ENCODE measurements around the gene LRRC58.

The LRRC58 gene

GRCh38 chr3:120338517-120338916 lies 10.6 kb downstream of the LRRC58 start:
- TF ChIP-seq FOXP2 (optimal IDR thresholded peaks at IDR 0.05; ENCODE audit: borderline replicate concordance, extremely low read depth, extremely low read length, insufficient read depth) (no peak), POLR2AphosphoS5 (IDR thresholded peaks at IDR 0.05; ENCODE audit: low read depth, low read length) (no peak), SIN3A (IDR thresholded peaks at IDR 0.05; ENCODE audit: borderline replicate concordance, insufficient read depth, low read length) (no peak), TAF1 (IDR thresholded peaks at IDR 0.05; ENCODE audit: borderline replicate concordance, insufficient read depth, low read length) (no peak)
- TF ChIP-seq, protein P1, sequence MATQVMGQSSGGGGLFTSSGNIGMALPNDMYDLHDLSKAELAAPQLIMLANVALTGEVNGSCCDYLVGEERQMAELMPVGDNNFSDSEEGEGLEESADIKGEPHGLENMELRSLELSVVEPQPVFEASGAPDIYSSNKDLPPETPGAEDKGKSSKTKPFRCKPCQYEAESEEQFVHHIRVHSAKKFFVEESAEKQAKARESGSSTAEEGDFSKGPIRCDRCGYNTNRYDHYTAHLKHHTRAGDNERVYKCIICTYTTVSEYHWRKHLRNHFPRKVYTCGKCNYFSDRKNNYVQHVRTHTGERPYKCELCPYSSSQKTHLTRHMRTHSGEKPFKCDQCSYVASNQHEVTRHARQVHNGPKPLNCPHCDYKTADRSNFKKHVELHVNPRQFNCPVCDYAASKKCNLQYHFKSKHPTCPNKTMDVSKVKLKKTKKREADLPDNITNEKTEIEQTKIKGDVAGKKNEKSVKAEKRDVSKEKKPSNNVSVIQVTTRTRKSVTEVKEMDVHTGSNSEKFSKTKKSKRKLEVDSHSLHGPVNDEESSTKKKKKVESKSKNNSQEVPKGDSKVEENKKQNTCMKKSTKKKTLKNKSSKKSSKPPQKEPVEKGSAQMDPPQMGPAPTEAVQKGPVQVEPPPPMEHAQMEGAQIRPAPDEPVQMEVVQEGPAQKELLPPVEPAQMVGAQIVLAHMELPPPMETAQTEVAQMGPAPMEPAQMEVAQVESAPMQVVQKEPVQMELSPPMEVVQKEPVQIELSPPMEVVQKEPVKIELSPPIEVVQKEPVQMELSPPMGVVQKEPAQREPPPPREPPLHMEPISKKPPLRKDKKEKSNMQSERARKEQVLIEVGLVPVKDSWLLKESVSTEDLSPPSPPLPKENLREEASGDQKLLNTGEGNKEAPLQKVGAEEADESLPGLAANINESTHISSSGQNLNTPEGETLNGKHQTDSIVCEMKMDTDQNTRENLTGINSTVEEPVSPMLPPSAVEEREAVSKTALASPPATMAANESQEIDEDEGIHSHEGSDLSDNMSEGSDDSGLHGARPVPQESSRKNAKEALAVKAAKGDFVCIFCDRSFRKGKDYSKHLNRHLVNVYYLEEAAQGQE (IDR thresholded peaks at IDR 0.05; ENCODE audit: insufficient read depth in 1 of 2, low read depth in 2 of 2, low read length in 2 of 2), result no peak

- TF ChIP-seq FOXP2 (optimal IDR thresholded peaks at IDR 0.05; ENCODE audit: borderline replicate concordance, extremely low read depth, extremely low read length, insufficient read depth) (no peak), TAF1 (IDR thresholded peaks at IDR 0.05; ENCODE audit: borderline replicate concordance, insufficient read depth, low read length) (no peak), SIN3A (IDR thresholded peaks at IDR 0.05; ENCODE audit: borderline replicate concordance, insufficient read depth, low read length) (no peak)
- TF ChIP-seq, protein P1 (IDR thresholded peaks at IDR 0.05; ENCODE audit: insufficient read depth in 1 of 2, low read depth in 2 of 2, low read length in 2 of 2), result no peak
Measured at GRCh38 chr3:120332646-120333045, 16.5 kb downstream of the LRRC58 start.

- TF ChIP-seq TAF1 (IDR thresholded peaks at IDR 0.05; ENCODE audit: borderline replicate concordance, insufficient read depth, low read length) (no peak), SIN3A (IDR thresholded peaks at IDR 0.05; ENCODE audit: borderline replicate concordance, insufficient read depth, low read length) (no peak), FOXP2 (optimal IDR thresholded peaks at IDR 0.05; ENCODE audit: borderline replicate concordance, extremely low read depth, extremely low read length, insufficient read depth) (no peak), POLR2AphosphoS5 (IDR thresholded peaks at IDR 0.05; ENCODE audit: low read depth, low read length) (no peak)
- TF ChIP-seq, protein P1 (IDR thresholded peaks at IDR 0.05; ENCODE audit: insufficient read depth in 1 of 2, low read depth in 2 of 2, low read length in 2 of 2), result no peak
Measured at GRCh38 chr3:120331076-120331475, 18.1 kb downstream of the LRRC58 start.

DNA sequence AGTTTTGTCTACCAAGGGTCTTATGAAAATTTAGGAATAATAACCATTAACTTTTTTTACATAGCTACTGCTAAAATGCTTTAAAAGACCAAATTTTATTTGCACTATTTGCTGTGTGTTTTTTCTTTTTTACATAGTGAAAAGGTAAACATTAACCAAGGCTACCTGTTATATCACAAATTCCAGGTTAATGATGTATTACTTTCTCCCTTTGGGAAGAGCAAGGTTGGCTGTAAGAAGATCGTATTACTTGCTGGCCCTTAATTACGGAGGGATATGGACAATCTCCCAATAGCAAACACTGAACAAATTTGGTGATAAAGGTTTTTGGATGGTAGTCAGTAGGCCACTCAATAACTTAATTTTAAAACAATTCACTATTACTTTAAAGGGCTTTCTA lies 22.4 kb downstream of the LRRC58 start:
- no peak for TF ChIP-seq POLR2AphosphoS5 (IDR thresholded peaks at IDR 0.05; ENCODE audit: low read depth, low read length)

GRCh38 chr3:120324190-120324589 lies 25.0 kb downstream of the LRRC58 start:
- no peak for TF ChIP-seq POLR2AphosphoS5 (IDR thresholded peaks at IDR 0.05; ENCODE audit: low read depth, low read length)
- TF ChIP-seq, protein P1 (IDR thresholded peaks at IDR 0.05; ENCODE audit: insufficient read depth in 1 of 2, low read depth in 2 of 2, low read length in 2 of 2), result no peak
- no peak for TF ChIP-seq TAF1 (IDR thresholded peaks at IDR 0.05; ENCODE audit: borderline replicate concordance, insufficient read depth, low read length)
- TF ChIP-seq FOXP2 (optimal IDR thresholded peaks at IDR 0.05; ENCODE audit: borderline replicate concordance, extremely low read depth, extremely low read length, insufficient read depth), result no peak
- no peak for TF ChIP-seq SIN3A (IDR thresholded peaks at IDR 0.05; ENCODE audit: borderline replicate concordance, insufficient read depth, low read length)
